Left ventricle myocardium superior (tissue), 1 donor: Measurements from ENCODE around the gene TCF7L2. TPM values are rescaled to one million over a fixed set of nuclear protein-coding genes. Genes with fewer than 3 reads are reported as not detected.

Experiments used
- ATAC-seq: fragments of 200-7000 bp; cut with Tn5 transposase; one replicate; pipeline ENCODE4 v1.9.1; 2020; ENCODE audit warnings: mild to moderate bottlenecking, moderate library complexity
- DNase-seq: peaks from one replicate; pipeline ENCODE4 v3.0.0-alpha.2; 2020
- intact Hi-C: fragments of 100-400 bp; cut with micrococcal nuclease; formaldehyde crosslinking; loops from one replicate; pipeline ENCODE4 v1.11.0; 2022
- total RNA-seq: library from RNA; stranded (reverse); fragmentation: NEBNext Ultra II Directional; extraction: Animal tissue kit (Norgen Biotek cat#: 25700); gene quantifications from one replicate; pipeline ENCODE4 v1.2.1, GENCODE V29; 2021
- donor health status: DM: no; HTN: yes; CAD: no; lungs with severe emphysema.

TCF7L2 gene
- total RNA-seq, 1 donor from 2014 or later = 13.5 TPM

- intact Hi-C loops = no loop called here
- DNase-seq (peak; percentile 84), ATAC-seq (peak; percentile 89)
Observed at GRCh38 chr10:113071446-113071845, 121.4 kb downstream of the TCF7L2 start.

DNA sequence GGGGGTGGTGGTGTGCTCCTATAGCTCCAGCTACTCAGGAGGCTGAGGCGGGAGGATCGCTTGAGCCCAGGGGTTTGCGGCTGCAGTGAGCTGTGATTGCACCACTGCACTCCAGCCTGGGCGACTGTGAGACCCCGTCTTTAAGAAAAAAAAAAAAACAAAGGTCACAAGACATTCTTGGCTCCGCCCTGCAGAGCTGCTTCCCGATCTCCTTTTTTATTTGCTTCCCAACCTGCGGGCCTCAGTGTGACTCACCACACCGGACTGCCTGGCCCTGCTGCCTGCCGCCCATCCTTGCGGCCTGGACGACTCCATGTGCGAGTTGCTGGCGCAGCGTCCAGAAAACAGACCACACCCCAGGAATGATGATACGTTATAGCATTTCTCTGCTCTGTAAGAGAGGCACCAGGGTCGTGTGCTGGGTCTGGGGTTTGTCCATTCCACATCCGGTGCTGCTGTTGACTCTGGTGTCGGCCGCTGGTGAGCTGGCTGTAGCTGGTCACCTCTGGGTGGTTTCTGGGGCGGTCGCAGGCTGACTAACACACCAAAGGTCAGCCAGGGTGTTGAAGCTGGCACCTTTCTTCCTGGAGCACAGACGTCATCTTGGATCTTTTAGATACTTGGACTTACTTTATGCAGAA lies 123.6 kb downstream of the TCF7L2 start:
- DNase-seq = peak; percentile 68
- intact Hi-C loops = no loop called here
- peak; percentile 65 for ATAC-seq

DNA sequence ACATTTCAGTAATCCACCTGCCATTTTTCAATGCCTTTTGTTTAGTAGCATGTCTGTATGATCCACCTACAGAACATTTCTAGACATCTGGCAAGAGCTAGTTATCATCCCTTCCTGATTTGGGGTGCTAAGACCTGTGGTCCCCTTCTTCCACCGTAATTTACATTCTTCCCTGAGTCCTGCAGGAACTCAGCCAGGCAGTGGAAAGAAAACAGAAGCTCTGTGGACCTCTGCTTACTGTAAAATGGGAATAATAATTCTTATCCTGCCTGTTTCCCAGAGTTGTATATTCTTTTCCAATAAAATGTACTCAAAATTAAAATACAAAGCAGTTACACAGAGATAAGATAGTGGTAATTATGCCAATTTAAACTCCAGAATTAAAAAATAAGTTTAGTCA lies 126.9 kb downstream of the TCF7L2 start:
- intact Hi-C loops = no loop called here
- ATAC-seq (no peak), DNase-seq (no peak)

DNA sequence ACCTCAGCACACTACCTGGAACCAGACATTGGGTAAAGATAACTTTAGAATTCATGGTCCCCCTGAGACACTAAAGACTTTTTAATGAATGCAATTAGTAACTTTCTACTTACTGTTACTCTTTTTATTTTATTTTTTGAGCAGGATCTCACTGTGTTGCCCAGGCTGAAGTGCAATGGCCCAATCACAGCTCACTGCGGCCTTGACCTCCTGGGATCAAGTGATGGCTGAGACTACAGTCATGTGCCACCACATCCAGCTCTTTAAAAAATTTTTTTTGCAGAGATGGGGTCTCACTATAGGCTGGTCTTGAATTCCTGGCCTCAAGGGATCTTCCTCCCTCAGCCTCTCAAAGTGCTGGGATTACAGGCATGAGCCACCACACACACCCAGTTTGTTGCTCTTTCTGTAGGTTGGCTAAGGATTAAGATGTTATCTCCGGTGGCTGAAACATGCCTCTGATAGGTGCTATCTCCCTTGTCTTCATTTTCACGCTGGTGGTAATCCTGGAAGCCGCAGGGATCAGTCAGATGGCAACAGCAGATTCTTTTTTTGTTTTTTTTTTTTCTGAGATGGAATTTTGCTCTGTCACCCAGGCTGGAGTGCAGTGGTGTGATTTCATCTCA lies 128.3 kb downstream of the TCF7L2 start:
- intact Hi-C loops = no loop called here
- DNase-seq (no peak), ATAC-seq (no peak)

- ATAC-seq = no peak
- intact Hi-C loops = no loop called here
Observed at GRCh38 chr10:113080061-113080924, 130.2 kb downstream of the TCF7L2 start.

DNA sequence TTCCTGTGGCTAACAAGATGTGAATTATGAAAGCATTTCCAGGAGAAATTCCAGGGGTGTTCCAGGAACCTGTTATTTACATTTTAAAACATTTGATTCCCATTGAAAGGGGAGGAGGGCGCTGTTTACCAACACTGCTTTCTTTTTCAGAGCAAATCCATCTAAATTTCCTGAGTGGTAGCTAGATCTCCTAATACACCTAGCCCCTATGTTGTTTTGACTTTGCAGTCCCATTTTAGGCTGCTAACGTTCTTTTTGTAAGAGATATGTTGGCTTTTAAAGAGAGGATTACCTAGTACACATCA lies 130.8 kb downstream of the TCF7L2 start:
- intact Hi-C loops = no loop called here
- DNase-seq (no peak), ATAC-seq (no peak)

More at GRCh38 chr10:113080061-113080924, 130.2 kb downstream of the TCF7L2 start:
- DNase-seq = no peak

DNA sequence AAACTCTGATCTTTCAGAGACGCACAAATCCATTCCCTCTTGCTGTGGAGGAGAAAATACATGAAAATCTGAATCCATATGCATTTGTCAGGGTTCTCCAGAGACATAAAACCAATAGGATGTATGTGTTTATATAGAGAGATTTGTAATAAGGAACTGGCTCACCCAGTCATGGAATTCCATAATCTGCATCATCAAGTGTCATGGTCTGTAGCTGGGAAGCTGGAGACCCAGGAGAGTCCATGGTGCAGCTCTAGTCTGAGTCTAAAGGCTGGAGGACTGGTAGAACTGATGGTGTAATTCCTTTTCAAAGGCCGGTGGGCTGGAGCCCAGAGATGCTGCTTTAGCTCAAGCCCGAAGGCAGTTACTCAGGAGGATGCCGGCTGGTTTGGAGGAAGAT lies 134.0 kb downstream of the TCF7L2 start:
- intact Hi-C loops = no loop called here
- ATAC-seq (no peak), DNase-seq (no peak)

DNA sequence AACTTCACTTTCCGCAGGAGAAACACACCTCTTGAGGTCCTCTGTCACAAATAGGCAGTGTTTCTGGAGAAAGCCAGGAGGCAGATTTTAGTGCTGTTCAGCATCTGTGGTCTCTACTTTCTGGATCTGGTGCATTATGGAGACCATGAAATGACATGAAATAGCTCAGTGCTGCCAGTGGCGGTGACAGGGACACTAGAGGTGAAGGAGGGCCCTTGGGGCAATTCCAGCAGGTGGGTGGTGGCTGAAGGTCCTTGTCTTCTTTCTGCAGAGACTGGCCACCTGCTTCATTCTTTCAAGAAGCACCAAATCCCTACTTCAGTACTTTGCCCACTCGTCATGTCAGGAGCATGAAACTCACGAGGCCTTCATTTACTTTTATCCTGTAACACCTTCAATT lies 135.7 kb downstream of the TCF7L2 start:
- intact Hi-C loops = no loop called here
- DNase-seq = no peak
- no peak for ATAC-seq

DNA sequence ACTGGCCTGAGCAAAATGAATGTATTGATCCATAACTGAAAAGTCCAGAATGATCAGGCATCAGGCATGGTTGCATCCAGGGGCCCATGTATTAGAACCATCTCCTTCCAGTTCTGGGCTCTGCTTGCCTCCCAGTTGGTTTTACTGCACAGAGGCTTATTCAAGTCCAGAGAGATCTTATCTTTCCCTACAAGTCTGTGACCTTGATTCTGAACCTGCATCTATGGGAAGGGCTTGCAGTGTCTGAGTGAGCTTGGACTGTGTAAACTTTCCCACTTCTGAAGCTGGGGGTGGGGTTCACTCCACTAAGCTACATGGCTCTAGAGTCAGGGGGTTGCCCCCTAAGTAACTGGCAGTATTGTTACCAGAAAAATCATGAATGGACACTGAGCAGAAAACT lies 136.2 kb downstream of the TCF7L2 start:
- no peak for ATAC-seq
- intact Hi-C loops = no loop called here
- DNase-seq = no peak

DNA sequence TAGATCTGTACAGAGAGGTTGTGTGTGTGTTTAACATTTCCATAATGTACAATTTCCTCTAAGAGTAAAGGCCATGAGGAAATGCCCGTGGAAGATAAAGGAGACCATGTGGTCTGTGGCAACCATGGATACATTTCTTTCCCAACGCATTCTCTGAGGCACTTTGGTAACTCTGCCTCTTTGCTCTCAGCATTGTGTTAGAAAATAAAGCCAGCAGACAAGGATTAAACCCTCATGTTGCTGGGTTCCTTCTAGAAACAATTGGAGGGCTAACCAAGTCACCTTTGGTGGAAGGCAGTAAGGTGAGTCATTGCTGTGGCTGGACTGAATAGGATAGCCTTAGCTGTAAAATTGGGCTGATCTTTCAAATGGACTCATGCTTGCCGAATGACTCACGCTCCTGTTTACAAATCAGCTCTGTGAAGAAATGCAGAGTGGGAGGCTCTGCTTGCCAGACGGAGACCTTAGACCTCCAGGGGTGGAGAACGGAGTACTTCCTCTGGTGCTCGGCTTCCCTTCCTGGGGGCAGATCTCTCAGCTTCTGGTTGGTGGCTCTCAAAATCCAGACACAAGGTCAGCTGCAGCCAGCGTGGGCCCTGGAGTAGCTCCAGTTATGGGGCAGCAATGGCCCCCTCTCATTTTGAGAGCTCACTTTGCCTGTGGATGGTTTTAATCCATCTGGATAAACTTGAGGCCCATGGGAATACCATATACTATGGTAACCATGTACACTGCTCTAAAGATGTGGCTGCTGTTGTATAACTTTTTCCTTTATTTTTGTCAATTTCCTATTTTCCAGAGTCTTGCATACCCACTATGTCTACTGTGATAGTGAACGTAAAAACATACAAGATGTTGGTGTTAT lies 137.3 kb downstream of the TCF7L2 start:
- intact Hi-C loops = no loop called here
- ATAC-seq = peak; percentile 88
- DNase-seq = no peak

- no peak for DNase-seq
- intact Hi-C loops = no loop called here
- no peak for ATAC-seq
Observed at GRCh38 chr10:113088194-113088593, 138.1 kb downstream of the TCF7L2 start.

DNA sequence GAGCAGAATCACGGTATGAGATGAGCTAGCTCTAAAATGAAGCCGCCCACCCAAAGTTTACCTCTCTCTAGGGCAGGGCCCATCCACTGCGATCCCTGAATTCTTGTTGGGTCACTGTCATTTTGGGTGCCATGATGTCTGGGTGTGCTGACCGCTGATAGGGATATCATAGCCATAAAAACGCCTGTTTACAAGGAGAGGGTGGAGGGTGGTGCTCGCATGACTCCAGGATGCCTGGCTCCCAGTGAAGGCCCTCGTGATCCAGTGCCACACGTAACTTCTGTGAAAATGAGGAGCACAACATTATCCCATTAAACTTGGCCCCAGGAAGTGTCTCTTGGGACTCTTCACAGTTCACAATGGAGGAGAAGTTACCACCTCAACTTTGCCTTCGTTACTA lies 139.5 kb downstream of the TCF7L2 start:
- intact Hi-C loops = no loop called here
- DNase-seq = no peak
- no peak for ATAC-seq

DNA sequence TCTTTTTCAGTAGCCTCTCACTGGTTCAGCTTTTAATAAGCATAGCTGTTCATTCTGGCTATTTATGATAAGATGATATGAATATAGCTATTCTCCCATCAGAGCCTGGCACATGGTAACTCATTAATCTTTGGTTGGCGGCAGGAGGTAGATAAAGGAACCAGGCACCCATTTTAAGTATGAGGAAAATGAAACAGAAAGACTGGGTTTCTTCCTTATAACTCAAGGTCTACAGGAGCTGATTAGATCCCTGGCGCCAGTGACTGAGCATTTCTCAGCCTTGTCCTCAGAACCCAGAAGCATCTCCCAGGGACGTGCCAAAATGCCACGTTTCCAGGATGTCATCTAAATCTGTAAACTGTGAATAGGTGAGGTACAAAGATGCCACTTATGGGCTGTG lies 141.9 kb downstream of the TCF7L2 start:
- intact Hi-C loops = no loop called here
- no peak for ATAC-seq
- no peak for DNase-seq

DNA sequence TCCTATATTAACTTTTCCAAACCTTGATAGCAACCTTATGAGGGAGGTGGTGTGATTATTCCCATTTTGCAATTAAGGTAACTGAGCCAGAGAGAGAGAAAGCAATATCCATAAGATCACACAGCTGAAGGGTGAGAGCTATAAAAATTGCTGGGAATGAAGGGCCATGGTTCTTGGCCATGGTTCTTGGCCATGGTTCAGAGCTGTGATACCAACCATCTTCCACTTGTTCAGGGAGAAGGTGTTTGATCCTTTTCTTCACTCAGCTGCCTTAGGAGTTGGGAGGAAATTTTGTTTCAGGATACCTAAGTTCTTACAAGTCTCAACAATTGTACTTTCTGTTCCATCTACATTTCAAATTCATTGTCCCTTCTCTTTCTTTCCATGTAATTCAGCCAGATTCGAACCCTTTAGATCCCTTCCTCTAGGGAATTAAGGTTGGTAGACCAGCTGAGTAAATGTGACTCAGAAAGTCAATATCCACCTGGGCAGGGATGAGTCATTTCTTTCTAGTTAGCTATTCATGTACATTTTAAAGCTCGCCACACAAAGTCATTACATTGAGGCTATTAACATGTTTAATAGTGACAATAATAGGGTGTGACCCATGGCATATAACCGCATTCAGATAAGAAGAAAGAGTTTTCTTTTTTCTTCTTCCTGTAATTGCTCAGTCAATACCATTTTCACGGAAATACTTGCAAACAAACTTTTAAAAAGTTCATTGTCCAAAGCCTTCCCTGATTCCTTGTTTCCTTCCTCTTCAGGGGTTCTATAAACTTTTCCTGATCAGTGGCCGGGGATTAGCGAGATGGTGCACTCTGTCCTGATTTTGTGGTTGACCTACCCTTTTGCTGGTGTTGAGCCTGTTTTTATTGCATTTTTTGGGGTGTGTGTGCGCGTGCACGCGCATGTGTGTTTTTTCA lies 143.4 kb downstream of the TCF7L2 start:
- ATAC-seq (no peak), DNase-seq (no peak)
- intact Hi-C loops = no loop called here

GRCh38 chr10:113094114-113094486 lies 144.1 kb downstream of the TCF7L2 start:
- ATAC-seq (no peak), DNase-seq (no peak)
- intact Hi-C loops = no loop called here

DNA sequence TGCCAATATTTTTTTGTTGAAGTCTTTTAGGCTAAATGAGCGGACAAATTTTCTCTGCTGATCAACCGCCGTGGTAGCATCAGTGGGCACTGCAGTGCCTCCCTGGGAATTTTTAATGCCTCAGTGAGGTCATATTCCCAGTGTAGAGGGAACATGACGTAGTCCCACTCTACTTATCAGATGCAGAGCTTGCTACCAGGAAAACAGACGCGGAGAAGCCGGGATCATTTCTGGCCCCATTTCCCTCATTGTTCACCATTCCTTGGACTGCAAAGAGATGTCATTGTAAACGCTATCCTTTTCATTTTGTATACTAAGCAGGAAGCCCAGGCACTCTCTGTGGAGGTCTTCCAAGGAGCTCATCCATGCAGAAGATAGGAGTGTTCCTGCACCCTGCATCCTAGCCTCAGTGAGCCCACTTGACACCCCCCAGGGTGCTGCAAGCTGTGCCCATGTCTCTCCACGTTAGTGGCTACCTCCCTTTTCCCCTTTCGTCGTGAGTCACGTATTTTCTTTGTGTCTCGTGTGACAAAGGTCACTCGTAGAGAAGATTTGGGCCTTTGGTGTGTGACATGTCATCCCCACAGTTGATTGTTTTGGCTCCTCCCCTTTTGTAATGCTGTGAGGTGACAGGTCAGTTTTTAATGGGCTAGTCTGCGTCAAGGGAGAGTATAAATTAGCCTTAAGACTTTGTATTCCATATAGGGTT lies 145.5 kb downstream of the TCF7L2 start:
- intact Hi-C loops = no loop called here
- ATAC-seq (peak; percentile 9), DNase-seq (no peak)

DNA sequence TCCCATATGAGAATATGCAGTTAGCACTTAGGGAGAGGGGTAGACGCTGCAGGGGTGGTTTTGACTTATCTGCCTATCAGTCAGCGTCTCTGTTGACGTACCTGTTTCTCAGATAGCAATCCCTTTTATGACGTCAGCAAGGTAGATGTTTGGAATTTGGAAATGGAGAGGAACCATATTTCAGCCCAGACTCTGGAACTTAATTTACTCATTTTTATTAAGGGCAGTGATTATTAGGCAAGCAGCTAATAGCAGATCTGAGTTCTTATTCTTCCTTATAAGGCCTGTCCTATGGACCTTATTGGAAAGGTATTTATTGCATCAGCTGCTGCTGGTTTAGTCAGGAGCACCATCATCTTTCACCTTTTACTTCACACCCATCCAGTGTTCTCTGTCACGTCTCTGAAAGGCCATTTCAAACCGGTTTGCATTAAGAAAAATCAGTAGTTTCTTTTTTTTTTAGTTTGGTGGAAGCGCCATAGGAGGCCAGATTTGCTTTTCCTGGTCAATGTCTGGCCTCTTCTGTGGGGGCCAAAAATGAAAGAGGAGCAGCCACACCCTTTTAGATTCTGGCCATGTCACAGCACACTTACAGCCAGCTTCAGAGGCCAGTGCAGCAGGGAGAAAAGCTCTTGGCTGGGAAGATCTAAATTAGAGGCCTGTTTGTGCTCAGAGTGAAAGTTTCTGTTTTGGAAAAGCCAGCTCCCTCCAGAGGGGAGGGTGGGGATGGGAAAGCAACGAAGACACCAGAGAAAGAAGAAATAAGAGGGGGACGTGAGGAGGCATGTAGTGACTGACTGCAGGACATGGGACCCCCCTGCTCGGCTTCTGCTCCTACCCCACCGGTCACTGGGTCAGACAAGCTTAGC lies 146.3 kb downstream of the TCF7L2 start:
- DNase-seq = no peak
- ATAC-seq = peak; percentile 84
- intact Hi-C loops = no loop called here
